ENCODE data around the gene MCTP1.
A peak's percentile ranks its signal among the peaks of the same experiment; 100 is the strongest.

DNA sequence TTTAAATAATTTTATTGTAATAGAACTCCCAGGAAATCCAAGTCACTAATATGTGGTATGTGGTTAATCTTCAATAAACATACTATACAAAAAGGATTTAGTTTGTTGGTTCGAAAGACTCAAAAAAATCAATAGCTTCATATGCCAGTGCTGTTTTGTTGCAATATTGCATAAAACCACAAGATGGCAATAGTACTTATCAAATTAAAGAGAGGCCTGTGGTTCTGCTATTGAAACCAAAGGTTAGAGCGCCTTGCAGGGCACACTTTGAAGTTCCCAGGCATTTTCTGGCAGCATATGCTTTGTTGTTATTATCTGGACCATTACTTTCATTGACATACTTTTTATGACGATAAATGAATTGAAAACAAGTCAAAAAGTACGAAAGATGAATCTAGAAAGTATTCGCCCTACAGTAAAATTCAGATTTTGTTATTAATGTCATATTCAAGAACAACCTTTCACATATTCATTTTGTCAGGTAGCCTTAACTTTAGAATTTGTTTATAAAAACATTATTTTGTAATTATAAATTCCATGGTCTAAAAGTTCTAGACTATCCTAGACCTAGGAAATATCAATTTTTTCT, 316.3 kb downstream of the MCTP1 start:
- TF ChIP-seq, protein P1, sequence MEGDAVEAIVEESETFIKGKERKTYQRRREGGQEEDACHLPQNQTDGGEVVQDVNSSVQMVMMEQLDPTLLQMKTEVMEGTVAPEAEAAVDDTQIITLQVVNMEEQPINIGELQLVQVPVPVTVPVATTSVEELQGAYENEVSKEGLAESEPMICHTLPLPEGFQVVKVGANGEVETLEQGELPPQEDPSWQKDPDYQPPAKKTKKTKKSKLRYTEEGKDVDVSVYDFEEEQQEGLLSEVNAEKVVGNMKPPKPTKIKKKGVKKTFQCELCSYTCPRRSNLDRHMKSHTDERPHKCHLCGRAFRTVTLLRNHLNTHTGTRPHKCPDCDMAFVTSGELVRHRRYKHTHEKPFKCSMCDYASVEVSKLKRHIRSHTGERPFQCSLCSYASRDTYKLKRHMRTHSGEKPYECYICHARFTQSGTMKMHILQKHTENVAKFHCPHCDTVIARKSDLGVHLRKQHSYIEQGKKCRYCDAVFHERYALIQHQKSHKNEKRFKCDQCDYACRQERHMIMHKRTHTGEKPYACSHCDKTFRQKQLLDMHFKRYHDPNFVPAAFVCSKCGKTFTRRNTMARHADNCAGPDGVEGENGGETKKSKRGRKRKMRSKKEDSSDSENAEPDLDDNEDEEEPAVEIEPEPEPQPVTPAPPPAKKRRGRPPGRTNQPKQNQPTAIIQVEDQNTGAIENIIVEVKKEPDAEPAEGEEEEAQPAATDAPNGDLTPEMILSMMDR (IDR thresholded peaks at IDR 0.05; ENCODE audit: poor library complexity) = peak; percentile 86
- TF ChIP-seq EZH2 (IDR thresholded peaks at IDR 0.05; ENCODE audit: borderline replicate concordance) = no peak
- TF ChIP-seq EZH2phosphoT487 (IDR thresholded peaks at IDR 0.05; ENCODE audit: low read depth, severe bottlenecking, unreplicated experiment) = no peak

All from hepatocyte (in vitro differentiated cells).